ENCODE data around the gene PDGFA.

GRCh38 chr7:499853-500485 lies 19.7 kb downstream of the PDGFA start:
- TF ChIP-seq POLR2A (IDR thresholded peaks at IDR 0.05) (no peak), EP300 (IDR thresholded peaks at IDR 0.05; ENCODE audit: low read depth) (no peak), CTCF (IDR thresholded peaks at IDR 0.05) (no peak), POLR2AphosphoS5 (IDR thresholded peaks at IDR 0.05) (no peak)
